K562 (cell line): Measurements from ENCODE around the gene PHF20. TPM values are rescaled to one million over a fixed set of nuclear protein-coding genes. Genes with fewer than 3 reads are reported as not detected.
A peak's percentile ranks its signal among the peaks of the same experiment; 100 is the strongest.

Source experiments
- ATAC-seq: fragments of 200-7000 bp; cut with Tn5 transposase; 3 replicates; pipeline ENCODE4 v1.9.1; 2020; ENCODE audit warnings: moderate library complexity
- BruUV-seq: library from RNA; stranded (reverse); fragments of 400-500 nt; replicated peaks from 2 replicates; lab custom pipeline; 2021; lab: Mats Ljungman, UMichigan
- CTCF ChIA-PET: fragments of 300-600 bp; formaldehyde crosslinking; extraction: SDS; loops from one replicate; lab custom pipeline; 2021; ENCODE audit warnings: low intra/inter-chr PET ratio; lab: Yijun Ruan, JAX
- POLR2A ChIA-PET: fragments of 300-600, 350-650 bp; sonication (Branson Sonifier 250); formaldehyde crosslinking; extraction: SDS; loops from one replicate; lab custom pipeline; 2021; ENCODE audit warnings: antibody characterized with exemption, inconsistent platforms; lab: Yijun Ruan, JAX
- DNase-seq, 4 experiments: peaks; one replicate each; pipeline versions ENCODE4 v3.0.0 to v3.0.0-alpha.2; 2011 to 2018; ENCODE audit warnings: low spot score in 3 of 4, mixed read lengths in 3 of 4; ENCODE audit errors: extremely low read depth in 1 of 4
- FAIRE-seq: peaks from 2 replicates; lab custom pipeline; 2011; peaks lifted over from hg19 to GRCh38; lab: Jason Lieb, UNC
- H2AFZ ChIP-seq: 2 replicates; pipeline ENCODE4 v1.6.0; 2011; ENCODE audit warnings: low read depth, low read length, control low read depth, inconsistent platforms
- H3K27ac ChIP-seq: fragments of 200-600 bp; 3 replicates; pipeline ENCODE4 v1.8.0; 2011; ENCODE audit warnings: low read depth, mild to moderate bottlenecking, control low read depth, inconsistent platforms, low read length, moderate library complexity, mixed read lengths; ENCODE audit errors: extremely low read depth
- H3K27me3 ChIP-seq, 2 experiments: fragments of 300-600 bp in 1 of 2; 2 replicates in 1 of 2; 3 replicates in 1 of 2; pipeline versions ENCODE4 v1.6.0 to v1.8.0; 2011; ENCODE audit warnings: inconsistent platforms in 2 of 2, low read length in 2 of 2, mild to moderate bottlenecking in 1 of 2, mixed read lengths in 1 of 2, moderate library complexity in 1 of 2; ENCODE audit not compliant: control insufficient read depth in 2 of 2, insufficient read depth in 2 of 2
- H3K36me3 ChIP-seq: fragments of 300-600 bp; 3 replicates; pipeline ENCODE4 v1.8.0; 2011; ENCODE audit warnings: mild to moderate bottlenecking, low read length, inconsistent platforms; ENCODE audit not compliant: control insufficient read depth, insufficient read depth
- H3K4me1 ChIP-seq, 2 experiments: fragments of 200-600 bp in 1 of 2; replicated peaks in 1 of 2; 2 replicates in 1 of 2; 3 replicates in 1 of 2; pipeline versions ENCODE4 v1.5.1 to v1.8.0; 2011; ENCODE audit warnings: inconsistent platforms in 2 of 2, low read length in 2 of 2, mild to moderate bottlenecking in 1 of 2, mixed read lengths in 1 of 2, moderate library complexity in 1 of 2; ENCODE audit not compliant: control insufficient read depth in 2 of 2, insufficient read depth in 2 of 2
- H3K4me2 ChIP-seq: 2 replicates; pipeline ENCODE4 v1.6.1; 2011; ENCODE audit warnings: low read length, control low read depth, inconsistent platforms, mixed read lengths; ENCODE audit not compliant: insufficient read depth
- H3K4me3 ChIP-seq: fragments of 200-600 bp; sonication (generic), shearing (Covaris generic); 2 replicates; pipeline ENCODE4 v1.5.1; 2016; ENCODE audit warnings: control low read depth, inconsistent platforms
- H3K79me2 ChIP-seq: fragments of 200-600 bp; 3 replicates; pipeline ENCODE4 v1.8.0; 2011; ENCODE audit warnings: low read length, inconsistent platforms; ENCODE audit not compliant: control insufficient read depth, insufficient read depth
- H3K9ac ChIP-seq, 2 experiments: 2 replicates each; pipeline versions ENCODE4 v1.6.0 to v1.6.1; 2011; ENCODE audit warnings: low read depth in 2 of 2, low read length in 2 of 2, control low read depth in 1 of 2, inconsistent platforms in 1 of 2, mild to moderate bottlenecking in 1 of 2, mixed read lengths in 1 of 2; ENCODE audit not compliant: insufficient read depth in 1 of 2
- H3K9me1 ChIP-seq: one replicate; pipeline ENCODE4 v1.6.0; 2011; ENCODE audit warnings: inconsistent platforms, mild to moderate bottlenecking, low read length, moderate library complexity; ENCODE audit not compliant: control insufficient read depth, insufficient read depth
- H3K9me3 ChIP-seq: replicated peaks from 2 replicates; pipeline ENCODE4 v1.5.1; 2011; ENCODE audit warnings: low read depth, low read length, inconsistent platforms; ENCODE audit not compliant: control insufficient read depth, insufficient read depth
- H4K20me1 ChIP-seq: replicated peaks from 2 replicates; pipeline ENCODE4 v1.6.1; 2011; ENCODE audit warnings: low read length, inconsistent platforms, mixed read lengths; ENCODE audit not compliant: control insufficient read depth, insufficient read depth
- SLC30A9 ChIP-seq: fragments of 250-450 bp; sonication (Bioruptor Pico); IDR thresholded peaks from 2 replicates; pipeline ENCODE4 v1.8.0; 2022; ENCODE audit warnings: mild to moderate bottlenecking, moderate library complexity
- TSC22D4 ChIP-seq: fragments of 450-650 bp; IDR thresholded peaks from 2 replicates; pipeline ENCODE4 v1.6.1; 2016; ENCODE audit warnings: missing genetic modification characterization, missing biosample characterization, control low read depth
- ZKSCAN3 ChIP-seq: fragments of 250-450 bp; sonication (Bioruptor Pico); IDR thresholded peaks from 2 replicates; pipeline ENCODE4 v1.4.0; 2020
- WGBS: fragments of 100-300 bp; shearing (Covaris generic); methylation state at CpG from one replicate; pipeline ENCODE4 v1.1.6; 2016; ENCODE audit warnings: low coverage, mixed read lengths; ENCODE audit not compliant: insufficient coverage; ENCODE audit errors: missing lambda C conversion rate; 5-methylcytosine and 5-hydroxymethylcytosine counted together
- in situ Hi-C: fragments of 300-500 bp; cut with MboI; formaldehyde crosslinking; loops from 4 replicates; pipeline ENCODE4 v1.15.0; 2018; ENCODE audit warnings: inconsistent platforms, mixed read lengths
- intact Hi-C: fragments of 100-400 bp; cut with micrococcal nuclease; formaldehyde crosslinking; loops from 2 replicates; pipeline ENCODE4 v1.14.2; 2022
- polyA plus RNA-seq, 8 experiments: library from polyadenylated mRNA; depleted of rRNA in 4 of 8; stranded (reverse) in 5 of 8; unstranded in 3 of 8; fragments of >200 nt; fragmentation: Nextera tagmentation in 2 of 8; fragmentation: Illumina TruSeq in 1 of 8; extraction: Ambion mirVana in 2 of 8; extraction: Trizol in 1 of 8; gene quantifications; 2 replicates each; pipeline versions ENCODE4 v1.2.1 to v1.2.3, GENCODE V29; 2011 to 2014; ENCODE audit warnings: inconsistent platforms in 1 of 8, missing spikeins in 1 of 8
- total RNA-seq, 7 experiments: library from RNA; depleted of rRNA in 6 of 7; stranded (reverse); fragments of >200 nt in 6 of 7; fragmentation: Illumina TruSeq in 2 of 7; extraction: Trizol in 2 of 7; gene quantifications; 2 replicates each; pipeline versions ENCODE4 v1.2.1 to v1.2.3, GENCODE V29; 2011 to 2021; ENCODE audit warnings: low replicate concordance in 1 of 7

PHF20 gene
- total and polyA plus RNA-seq, 9 of the 15 experiments (the other 6 are each of a cell fraction or from before 2014, with no cell fraction given): 49.9 to 196 (median 70.7) TPM

DNA sequence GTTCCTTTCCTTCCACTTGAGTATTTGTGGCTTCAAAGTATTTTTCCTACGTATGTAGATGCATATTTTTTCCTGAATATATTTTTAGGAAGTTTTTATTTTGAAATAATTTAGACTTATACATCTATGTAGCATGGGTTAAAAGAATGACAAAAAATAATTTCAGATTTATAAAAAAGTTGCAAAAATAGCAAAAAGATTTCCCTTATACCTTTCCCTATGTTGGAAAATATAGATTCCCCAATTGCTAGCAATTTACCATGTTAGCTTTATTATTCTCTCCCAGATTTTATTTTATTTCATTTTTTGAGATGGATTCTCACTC, 112.7 kb downstream of the PHF20 start:
- H2AFZ ChIP-seq: no peak overlapping the region
- TF ChIP-seq SLC30A9: no peak
- TF ChIP-seq ZKSCAN3 (CRISPR knock-in tag): peak; percentile 59; the same call in 1 of the 2 replicates
- TF ChIP-seq, all 486 proteins: peak for 1
- intact Hi-C loops: loop anchor here (2.0 to 10.0 kb wide), 2 partner anchors 144 to 420 kb away; no protein-coding TSS in a partner anchor
- no peaks in the 10 kb centered on the region for H4K20me1 ChIP-seq
- peaks cover 2 to 7% of the 10 kb centered on the region in 2 experiments; a peak in 4 of 5 replicates for H3K4me1 ChIP-seq
- no peak for ATAC-seq
- H3K36me3 ChIP-seq: no peaks in the 10 kb centered on the region; the same call in 1 of the 3 replicates
- 20% methylated on average over 1 of the region's 1 CpG for WGBS
- FAIRE-seq: no peak
- CTCF ChIA-PET: interaction anchor here (0.7 kb wide), 1 partner anchor 17 kb away, joined by 3 read pairs; no protein-coding TSS in a partner anchor
- DNase-seq: no peak
- no peaks in the 10 kb centered on the region for H3K27me3 ChIP-seq
- no TSS peak for BruUV-seq
- no peak overlapping the region for H3K27ac ChIP-seq
- no peaks in the 10 kb centered on the region; the same call in 2 of the 3 replicates for H3K79me2 ChIP-seq
- no peak overlapping the region for H3K4me2 ChIP-seq
- in situ Hi-C loops: no loop called here
- peaks cover 3% of the 10 kb centered on the region for H3K9me1 ChIP-seq
- POLR2A ChIA-PET: interaction anchor here (0.6 to 8.2 kb wide), 10 partner anchors 9 to 606 kb away, joined by 3 to 38 read pairs (median 4); partner anchors contain the start of gene RBM39
- no peak overlapping the region for H3K9ac ChIP-seq
- no peak overlapping the region for H3K4me3 ChIP-seq
- no peaks in the 10 kb centered on the region for H3K9me3 ChIP-seq

DNA sequence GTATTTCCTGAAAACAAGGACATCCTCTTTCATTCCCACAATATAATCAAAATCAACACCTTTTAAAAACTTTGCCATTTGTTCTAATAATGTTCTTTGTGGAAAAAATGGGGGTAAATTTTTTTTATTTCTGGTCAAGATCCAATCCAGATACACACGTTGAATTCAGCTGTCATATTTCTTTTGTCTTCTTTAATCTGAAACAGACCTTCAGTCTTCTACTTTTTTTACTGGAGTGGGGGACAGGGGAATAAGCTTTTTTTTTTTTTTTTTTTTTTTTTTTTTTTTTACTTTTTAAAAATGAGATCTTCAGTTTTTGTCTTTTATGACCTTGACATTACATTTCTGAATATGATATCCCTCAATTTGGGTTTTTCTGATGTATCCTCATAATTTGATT, 113.4 kb downstream of the PHF20 start:
- no peak for ATAC-seq
- H3K9ac ChIP-seq: no peak overlapping the region
- H4K20me1 ChIP-seq: no peaks in the 10 kb centered on the region
- no TSS peak for BruUV-seq
- no peak for FAIRE-seq
- intact Hi-C loops: loop anchor here (2.0 to 10.0 kb wide), 2 partner anchors 144 to 420 kb away; no protein-coding TSS in a partner anchor
- H3K4me1 ChIP-seq: peaks cover 2 to 7% of the 10 kb centered on the region in 2 experiments; a peak in 3 of 5 replicates
- H3K9me1 ChIP-seq: no peaks in the 10 kb centered on the region
- WGBS: 42% methylated on average over 1 of the region's 1 CpG
- no peak overlapping the region for H3K4me3 ChIP-seq
- H2AFZ ChIP-seq: no peak overlapping the region
- no peak for TF ChIP-seq TSC22D4 (tag)
- TF ChIP-seq, all 486 proteins: peak for 0
- in situ Hi-C loops: no loop called here
- CTCF ChIA-PET: no interaction called here
- Histone ChIP-seq H3K4me2 (no peak overlapping the region), H3K79me2 (no peaks in the 10 kb centered on the region; the same call in 2 of the 3 replicates), H3K27me3 (no peaks in the 10 kb centered on the region), H3K9me3 (no peaks in the 10 kb centered on the region), H3K36me3 (no peaks in the 10 kb centered on the region; the same call in 2 of the 3 replicates), H3K27ac (no peak overlapping the region)
- DNase-seq: no peak
- POLR2A ChIA-PET: interaction anchor here (0.6 to 8.2 kb wide), 4 partner anchors 9 to 142 kb away, joined by 3 to 38 read pairs (median 5); partner anchors contain the start of gene RBM39
